ENCODE data around the gene GABRP. TPM values are rescaled to one million over a fixed set of nuclear protein-coding genes. Genes with fewer than 3 reads are reported as not detected.

GABRP gene
- total and polyA plus RNA-seq, 4 experiments from 2014 or later: not detected

DNA sequence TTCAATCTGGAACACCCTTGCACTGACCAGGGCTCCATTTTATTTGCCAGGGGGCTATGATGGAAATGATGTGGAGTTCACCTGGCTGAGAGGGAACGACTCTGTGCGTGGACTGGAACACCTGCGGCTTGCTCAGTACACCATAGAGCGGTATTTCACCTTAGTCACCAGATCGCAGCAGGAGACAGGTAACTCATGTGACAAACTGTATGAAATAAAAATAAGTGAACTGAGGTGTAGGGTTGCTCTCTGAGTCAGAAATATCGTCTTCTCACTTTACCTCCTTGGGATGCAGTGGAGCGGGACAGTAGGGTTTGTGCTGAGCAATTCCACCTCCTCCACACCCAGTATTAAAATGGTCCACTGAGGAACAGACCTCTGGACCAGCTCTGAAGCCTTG is 22.1 kb downstream of the GABRP start:
- ChIA-PET POLR2A (ENCODE audit: partially characterized antibody) (no interaction called here), CTCF (ENCODE audit: partially characterized antibody) (no interaction called here)
- no peak overlapping the region for H3K27ac ChIP-seq (ENCODE audit: low read depth, low read length)
- peaks cover 6 to 7% of the 10 kb centered on the region in 2 donors for H3K27me3 Mint-ChIP-seq
- H3K36me3 Mint-ChIP-seq: no peaks in the 10 kb centered on the region
- H3K4me1 Mint-ChIP-seq: no peaks in the 10 kb centered on the region
- no peaks in the 10 kb centered on the region for H3K4me1 ChIP-seq (ENCODE audit: insufficient read depth, low read length)
- intact Hi-C loops (cut with micrococcal nuclease): no loop called here
- H3K27me3 ChIP-seq (ENCODE audit: insufficient read depth, low read length): no peaks in the 10 kb centered on the region
- H3K9me3 Mint-ChIP-seq: peaks cover 0 to 2% (median 0%) of the 10 kb centered on the region in 8 donors
- H3K36me3 ChIP-seq (ENCODE audit: insufficient read depth, low read length): no peaks in the 10 kb centered on the region
- no peak overlapping the region for H3K4me3 ChIP-seq (ENCODE audit: low read length in 2 of 2)
- H3K4me3 Mint-ChIP-seq: no peak overlapping the region
- H3K27ac Mint-ChIP-seq: no peak overlapping the region
- H3K9me3 ChIP-seq (ENCODE audit: control insufficient read depth in 1 of 2, low read length in 2 of 2): no peaks in the 10 kb centered on the region
- DNase-seq: no peak

DNA sequence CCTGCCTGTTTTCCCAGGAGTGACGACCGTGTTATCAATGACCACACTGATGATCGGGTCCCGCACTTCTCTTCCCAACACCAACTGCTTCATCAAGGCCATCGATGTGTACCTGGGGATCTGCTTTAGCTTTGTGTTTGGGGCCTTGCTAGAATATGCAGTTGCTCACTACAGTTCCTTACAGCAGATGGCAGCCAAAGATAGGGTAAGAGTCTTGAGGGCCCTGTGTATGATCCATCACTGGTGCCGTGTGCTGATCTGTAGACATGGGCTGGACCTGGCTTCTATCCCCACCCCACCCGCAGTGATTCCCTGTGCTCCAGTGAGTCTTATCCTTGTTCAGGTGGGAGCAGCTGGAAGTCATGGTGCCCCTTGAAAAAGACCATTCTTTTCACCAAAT is 26.0 kb downstream of the GABRP start:
- H3K27ac ChIP-seq (ENCODE audit: low read depth, low read length): no peak overlapping the region
- no peaks in the 10 kb centered on the region for H3K27me3 ChIP-seq (ENCODE audit: insufficient read depth, low read length)
- intact Hi-C loops (cut with micrococcal nuclease): no loop called here
- DNase-seq: no peak
- H3K9me3 ChIP-seq (ENCODE audit: control insufficient read depth in 1 of 2, low read length in 2 of 2): no peaks in the 10 kb centered on the region
- POLR2A ChIA-PET (ENCODE audit: partially characterized antibody): no interaction called here
- H3K9me3 Mint-ChIP-seq: peaks cover 0 to 2% (median 0%) of the 10 kb centered on the region in 8 donors
- H3K36me3 ChIP-seq (ENCODE audit: insufficient read depth, low read length): no peaks in the 10 kb centered on the region
- H3K27ac Mint-ChIP-seq: no peak overlapping the region
- H3K4me3 ChIP-seq (ENCODE audit: low read length in 2 of 2): no peak overlapping the region
- H3K4me1 Mint-ChIP-seq: no peaks in the 10 kb centered on the region
- H3K27me3 Mint-ChIP-seq: peaks cover 10 to 12% of the 10 kb centered on the region in 2 donors
- H3K4me1 ChIP-seq (ENCODE audit: insufficient read depth, low read length): no peaks in the 10 kb centered on the region
- H3K36me3 Mint-ChIP-seq: no peaks in the 10 kb centered on the region
- no peak overlapping the region for H3K4me3 Mint-ChIP-seq
- CTCF ChIA-PET (ENCODE audit: partially characterized antibody): no interaction called here

DNA sequence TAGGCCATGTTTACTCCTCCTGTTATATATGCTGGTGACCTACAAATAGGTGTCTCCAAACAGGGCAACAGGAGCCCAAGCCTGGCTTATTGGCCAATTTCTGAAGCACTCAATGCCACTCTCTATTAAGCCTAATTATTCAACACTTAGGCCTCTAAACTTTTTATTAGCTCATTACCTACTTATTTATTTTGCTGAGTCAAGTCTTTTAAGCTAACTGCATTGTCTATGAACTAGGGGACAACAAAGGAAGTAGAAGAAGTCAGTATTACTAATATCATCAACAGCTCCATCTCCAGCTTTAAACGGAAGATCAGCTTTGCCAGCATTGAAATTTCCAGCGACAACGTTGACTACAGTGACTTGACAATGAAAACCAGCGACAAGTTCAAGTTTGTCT is 28.2 kb downstream of the GABRP start:
- Mint-ChIP-seq H3K4me1 (no peaks in the 10 kb centered on the region), H3K4me3 (peak overlapping the region in 1 of 8 donors; percentile 32), H3K27ac (no peak overlapping the region), H3K9me3 (peaks cover 0 to 2% (median 0%) of the 10 kb centered on the region in 8 donors), H3K36me3 (no peaks in the 10 kb centered on the region), H3K27me3 (peaks cover 10 to 12% of the 10 kb centered on the region in 2 donors)
- Histone ChIP-seq H3K27ac (ENCODE audit: low read depth, low read length) (no peak overlapping the region), H3K27me3 (ENCODE audit: insufficient read depth, low read length) (no peaks in the 10 kb centered on the region), H3K4me3 (ENCODE audit: low read length in 2 of 2) (no peak overlapping the region), H3K9me3 (ENCODE audit: control insufficient read depth in 1 of 2, low read length in 2 of 2) (no peaks in the 10 kb centered on the region), H3K4me1 (ENCODE audit: insufficient read depth, low read length) (no peaks in the 10 kb centered on the region), H3K36me3 (ENCODE audit: insufficient read depth, low read length) (no peaks in the 10 kb centered on the region)
- ChIA-PET CTCF (ENCODE audit: partially characterized antibody) (no interaction called here), POLR2A (ENCODE audit: partially characterized antibody) (no interaction called here)
- intact Hi-C loops (cut with micrococcal nuclease): no loop called here
- no peak for DNase-seq

DNA sequence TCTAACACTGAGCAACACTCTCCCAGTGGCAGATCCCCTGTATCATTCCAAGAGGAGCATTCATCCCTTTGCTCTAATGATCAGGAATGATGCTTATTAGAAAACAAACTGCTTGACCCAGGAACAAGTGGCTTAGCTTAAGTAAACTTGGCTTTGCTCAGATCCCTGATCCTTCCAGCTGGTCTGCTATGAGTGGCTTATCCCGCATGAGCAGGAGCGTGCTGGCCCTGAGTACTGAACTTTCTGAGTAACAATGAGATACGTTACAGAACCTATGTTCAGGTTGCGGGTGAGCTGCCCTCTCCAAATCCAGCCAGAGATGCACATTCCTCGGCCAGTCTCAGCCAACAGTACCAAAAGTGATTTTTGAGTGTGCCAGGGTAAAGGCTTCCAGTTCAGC is 29.7 kb downstream of the GABRP start:
- no peak overlapping the region for H3K27ac ChIP-seq (ENCODE audit: low read depth, low read length)
- no peaks in the 10 kb centered on the region for H3K4me1 Mint-ChIP-seq
- H3K36me3 ChIP-seq (ENCODE audit: insufficient read depth, low read length): no peaks in the 10 kb centered on the region
- H3K9me3 Mint-ChIP-seq: peaks cover 0 to 2% (median 0%) of the 10 kb centered on the region in 8 donors
- no peak overlapping the region for H3K4me3 Mint-ChIP-seq
- peaks cover 10 to 12% of the 10 kb centered on the region in 2 donors for H3K27me3 Mint-ChIP-seq
- H3K36me3 Mint-ChIP-seq: no peaks in the 10 kb centered on the region
- intact Hi-C loops (cut with micrococcal nuclease): no loop called here
- no peaks in the 10 kb centered on the region for H3K27me3 ChIP-seq (ENCODE audit: insufficient read depth, low read length)
- no peaks in the 10 kb centered on the region for H3K9me3 ChIP-seq (ENCODE audit: control insufficient read depth in 1 of 2, low read length in 2 of 2)
- no peak overlapping the region for H3K4me3 ChIP-seq (ENCODE audit: low read length in 2 of 2)
- DNase-seq: no peak
- no peaks in the 10 kb centered on the region for H3K4me1 ChIP-seq (ENCODE audit: insufficient read depth, low read length)
- no peak overlapping the region for H3K27ac Mint-ChIP-seq
- ChIA-PET POLR2A (ENCODE audit: partially characterized antibody) (no interaction called here), CTCF (ENCODE audit: partially characterized antibody) (no interaction called here)

DNA sequence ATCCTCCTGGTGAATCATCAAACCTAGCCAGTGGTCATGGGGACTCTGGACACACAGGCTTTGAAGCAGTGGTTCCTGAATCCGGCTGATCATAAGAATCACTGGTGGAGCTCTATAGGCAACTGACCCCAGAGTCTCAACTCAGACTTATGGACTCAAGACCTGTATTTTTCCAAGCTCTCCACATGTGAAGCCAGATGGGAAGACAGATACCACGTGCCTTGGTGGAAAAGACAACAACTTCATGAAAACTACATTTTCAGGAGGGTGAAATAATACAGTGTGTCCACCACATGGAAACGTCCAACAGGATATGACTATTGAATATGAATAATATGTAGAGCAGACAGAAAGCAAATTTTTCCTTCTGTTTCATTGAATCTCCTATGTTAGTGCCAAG is 33.7 kb downstream of the GABRP start:
- no peak overlapping the region for H3K27ac Mint-ChIP-seq
- ChIA-PET POLR2A (ENCODE audit: partially characterized antibody) (no interaction called here), CTCF (ENCODE audit: partially characterized antibody) (no interaction called here)
- no peak overlapping the region for H3K27ac ChIP-seq (ENCODE audit: low read depth, low read length)
- no peak overlapping the region for H3K4me3 Mint-ChIP-seq
- peaks cover 2 to 4% of the 10 kb centered on the region in 2 donors for H3K27me3 Mint-ChIP-seq
- no peaks in the 10 kb centered on the region for H3K9me3 ChIP-seq (ENCODE audit: control insufficient read depth in 1 of 2, low read length in 2 of 2)
- no peaks in the 10 kb centered on the region for H3K36me3 Mint-ChIP-seq
- no peaks in the 10 kb centered on the region for H3K4me1 Mint-ChIP-seq
- intact Hi-C loops (cut with micrococcal nuclease): no loop called here
- H3K4me1 ChIP-seq (ENCODE audit: insufficient read depth, low read length): no peaks in the 10 kb centered on the region
- no peaks in the 10 kb centered on the region for H3K9me3 Mint-ChIP-seq
- no peak for DNase-seq
- H3K27me3 ChIP-seq (ENCODE audit: insufficient read depth, low read length): no peaks in the 10 kb centered on the region
- H3K36me3 ChIP-seq (ENCODE audit: insufficient read depth, low read length): no peaks in the 10 kb centered on the region
- no peak overlapping the region for H3K4me3 ChIP-seq (ENCODE audit: low read length in 2 of 2)

DNA sequence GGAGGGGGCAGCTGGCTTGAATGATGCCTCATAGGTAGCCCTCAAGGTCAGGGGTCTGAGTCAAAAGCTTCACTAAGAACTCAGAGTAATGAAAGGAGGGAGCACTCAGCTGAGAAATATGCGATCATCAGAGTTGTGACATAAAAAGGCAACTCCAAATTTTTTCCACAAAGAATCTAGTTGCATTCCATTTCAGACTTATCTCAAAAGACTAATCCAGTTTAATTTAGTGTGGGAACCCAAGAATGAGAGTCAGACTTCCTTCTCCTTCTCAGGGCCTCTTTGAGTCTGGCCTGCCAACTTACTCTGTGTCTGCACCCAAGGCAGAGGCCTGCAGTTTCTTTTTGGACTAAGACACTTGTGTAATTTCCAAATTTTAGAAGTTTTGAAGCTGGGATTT is 34.7 kb downstream of the GABRP start:
- Histone ChIP-seq H3K9me3 (ENCODE audit: control insufficient read depth in 1 of 2, low read length in 2 of 2) (no peaks in the 10 kb centered on the region), H3K4me1 (ENCODE audit: insufficient read depth, low read length) (no peaks in the 10 kb centered on the region), H3K27ac (ENCODE audit: low read depth, low read length) (no peak overlapping the region), H3K36me3 (ENCODE audit: insufficient read depth, low read length) (no peaks in the 10 kb centered on the region), H3K27me3 (ENCODE audit: insufficient read depth, low read length) (no peaks in the 10 kb centered on the region), H3K4me3 (ENCODE audit: low read length in 2 of 2) (no peak overlapping the region)
- Mint-ChIP-seq H3K36me3 (no peaks in the 10 kb centered on the region), H3K27me3 (no peaks in the 10 kb centered on the region), H3K4me1 (no peaks in the 10 kb centered on the region), H3K9me3 (peaks cover 0 to under 1% (median 0%) of the 10 kb centered on the region in 8 donors), H3K4me3 (no peak overlapping the region), H3K27ac (no peak overlapping the region)
- ChIA-PET POLR2A (ENCODE audit: partially characterized antibody) (no interaction called here), CTCF (ENCODE audit: partially characterized antibody) (no interaction called here)
- intact Hi-C loops (cut with micrococcal nuclease): no loop called here
- DNase-seq: no peak

DNA sequence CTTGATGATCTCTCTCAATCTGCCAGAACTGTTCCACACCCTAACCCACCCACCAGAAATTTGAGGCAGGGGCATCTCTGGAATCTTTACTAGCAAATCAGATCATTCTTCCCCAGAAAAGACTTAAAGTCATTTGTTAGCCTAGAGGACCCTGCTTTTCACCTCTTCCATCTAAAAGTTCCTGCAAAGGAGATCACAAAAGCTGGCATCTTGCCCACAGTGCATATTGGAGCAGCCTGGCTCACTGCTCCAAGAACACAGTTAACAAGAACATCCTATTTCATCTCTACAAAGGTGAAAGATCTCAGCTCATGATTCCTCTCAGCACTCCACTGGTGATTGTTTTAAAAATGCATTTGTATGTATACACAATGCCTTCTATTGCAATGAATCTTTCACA is 36.3 kb downstream of the GABRP start:
- no peaks in the 10 kb centered on the region for H3K36me3 Mint-ChIP-seq
- Histone ChIP-seq H3K4me1 (ENCODE audit: insufficient read depth, low read length) (no peaks in the 10 kb centered on the region), H3K27ac (ENCODE audit: low read depth, low read length) (no peak overlapping the region), H3K9me3 (ENCODE audit: control insufficient read depth in 1 of 2, low read length in 2 of 2) (no peaks in the 10 kb centered on the region), H3K4me3 (ENCODE audit: low read length in 2 of 2) (no peak overlapping the region), H3K36me3 (ENCODE audit: insufficient read depth, low read length) (no peaks in the 10 kb centered on the region), H3K27me3 (ENCODE audit: insufficient read depth, low read length) (no peaks in the 10 kb centered on the region)
- H3K27ac Mint-ChIP-seq: no peak overlapping the region
- H3K27me3 Mint-ChIP-seq: no peaks in the 10 kb centered on the region
- ChIA-PET CTCF (ENCODE audit: partially characterized antibody) (no interaction called here), POLR2A (ENCODE audit: partially characterized antibody) (no interaction called here)
- H3K4me1 Mint-ChIP-seq: no peaks in the 10 kb centered on the region
- DNase-seq: no peak
- intact Hi-C loops (cut with micrococcal nuclease): no loop called here
- peaks cover 0 to 2% (median 0%) of the 10 kb centered on the region in 8 donors for H3K9me3 Mint-ChIP-seq
- H3K4me3 Mint-ChIP-seq: no peak overlapping the region

DNA sequence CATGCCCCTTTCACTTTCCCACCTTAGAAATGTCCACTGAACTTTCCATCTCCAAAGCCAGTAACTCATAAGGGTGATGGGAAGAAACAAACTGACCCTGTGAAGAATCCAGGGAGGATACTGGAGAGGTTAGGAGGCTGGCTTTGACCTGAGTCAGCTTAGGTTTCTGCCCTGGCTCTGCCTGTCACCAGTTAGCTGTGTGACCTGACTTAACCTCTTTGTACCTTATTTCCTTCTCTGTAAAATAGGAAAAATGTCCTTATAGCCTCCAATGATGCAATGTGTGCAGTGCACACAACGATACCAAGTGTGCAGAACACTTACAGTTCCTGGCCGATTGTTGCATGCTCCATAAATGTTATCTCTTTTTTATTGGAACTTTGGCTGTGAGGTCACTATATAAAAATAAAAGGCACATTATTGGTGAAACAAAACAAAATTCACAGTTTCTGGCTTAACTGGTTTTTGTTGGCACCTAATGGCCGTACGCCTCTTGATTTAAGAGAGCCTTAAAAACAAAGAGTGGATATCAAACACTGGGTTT is 37.8 kb downstream of the GABRP start:
- intact Hi-C loops (cut with micrococcal nuclease): no loop called here
- H3K36me3 ChIP-seq (ENCODE audit: insufficient read depth, low read length): no peaks in the 10 kb centered on the region
- no peaks in the 10 kb centered on the region for H3K4me1 ChIP-seq (ENCODE audit: insufficient read depth, low read length)
- H3K9me3 ChIP-seq (ENCODE audit: control insufficient read depth in 1 of 2, low read length in 2 of 2): no peaks in the 10 kb centered on the region
- DNase-seq: no peak
- no peaks in the 10 kb centered on the region for H3K27me3 ChIP-seq (ENCODE audit: insufficient read depth, low read length)
- H3K27ac ChIP-seq (ENCODE audit: low read depth, low read length): no peak overlapping the region
- H3K4me3 ChIP-seq (ENCODE audit: low read length in 2 of 2): no peak overlapping the region
- no peaks in the 10 kb centered on the region for H3K27me3 Mint-ChIP-seq
- no peaks in the 10 kb centered on the region for H3K36me3 Mint-ChIP-seq
- ChIA-PET CTCF (ENCODE audit: partially characterized antibody) (no interaction called here), POLR2A (ENCODE audit: partially characterized antibody) (no interaction called here)
- peaks cover 0 to 2% (median 0%) of the 10 kb centered on the region in 8 donors for H3K9me3 Mint-ChIP-seq
- H3K27ac Mint-ChIP-seq: no peak overlapping the region
- no peaks in the 10 kb centered on the region for H3K4me1 Mint-ChIP-seq
- H3K4me3 Mint-ChIP-seq: no peak overlapping the region

Measured in CD4-positive, alpha-beta memory T cell (primary cell).